NCI-H345 (cell line): ENCODE data around the gene FGFR2.
"Not testable (repeated sequence)": the region's sequence is repeated elsewhere in the genome, so short reads cannot be mapped to it uniquely, and the experiment has no call there.

Source experiments
- DNase-seq: peaks from one replicate; lab custom pipeline; 2025; lab: John Stamatoyannopoulos, UW

The FGFR2 gene

DNA sequence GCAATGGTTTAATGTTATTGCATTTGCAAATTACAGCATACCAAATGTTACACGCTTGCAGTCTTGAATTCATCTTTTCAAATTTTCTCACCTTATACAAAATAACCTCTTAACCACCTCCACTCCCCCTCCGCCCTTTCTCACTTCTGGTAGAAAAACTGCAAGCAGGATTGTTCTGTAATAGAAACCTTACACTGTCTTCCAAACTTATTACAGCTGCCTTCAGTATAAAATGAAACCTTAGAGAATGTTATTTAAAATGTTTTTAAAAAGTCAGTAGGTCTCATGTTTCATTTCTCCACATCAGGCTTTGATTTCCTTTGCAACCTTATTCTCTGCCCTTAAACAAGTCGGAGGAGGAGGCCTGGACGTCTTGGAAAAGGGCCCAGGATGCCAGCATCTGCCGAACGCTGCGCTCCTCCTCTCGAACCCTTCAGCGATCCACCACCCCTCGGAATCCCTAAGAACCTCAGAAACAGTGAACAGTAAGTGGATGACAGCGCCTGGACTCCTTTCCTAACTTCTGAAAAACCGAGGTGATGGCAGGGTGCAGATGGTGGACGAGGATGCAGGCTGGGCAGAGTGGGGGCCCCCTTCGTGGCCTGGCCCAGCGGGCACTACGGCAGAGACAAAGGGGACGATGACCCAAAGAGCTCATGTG, 74.0 kb downstream of the FGFR2 start:
- DNase-seq = no peak

DNA sequence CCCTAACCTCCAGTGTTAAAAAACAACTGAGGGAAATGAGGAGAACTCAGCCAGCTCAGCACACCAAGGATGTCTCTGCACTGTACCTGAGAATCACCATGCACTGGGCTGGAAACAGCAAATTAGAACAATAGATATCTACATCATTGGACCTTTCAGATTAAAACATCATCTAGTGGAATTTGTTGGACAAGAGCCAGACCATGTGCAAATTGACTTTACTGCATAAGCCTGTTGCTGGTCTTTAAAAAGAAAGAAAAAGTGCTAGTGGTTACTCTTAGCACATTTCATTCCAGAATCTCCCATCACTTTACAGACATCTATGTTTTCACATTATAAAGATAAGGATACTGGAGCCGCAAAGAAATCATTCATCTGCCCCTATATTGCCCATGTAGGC, 75.4 kb downstream of the FGFR2 start:
- DNase-seq = no peak

DNA sequence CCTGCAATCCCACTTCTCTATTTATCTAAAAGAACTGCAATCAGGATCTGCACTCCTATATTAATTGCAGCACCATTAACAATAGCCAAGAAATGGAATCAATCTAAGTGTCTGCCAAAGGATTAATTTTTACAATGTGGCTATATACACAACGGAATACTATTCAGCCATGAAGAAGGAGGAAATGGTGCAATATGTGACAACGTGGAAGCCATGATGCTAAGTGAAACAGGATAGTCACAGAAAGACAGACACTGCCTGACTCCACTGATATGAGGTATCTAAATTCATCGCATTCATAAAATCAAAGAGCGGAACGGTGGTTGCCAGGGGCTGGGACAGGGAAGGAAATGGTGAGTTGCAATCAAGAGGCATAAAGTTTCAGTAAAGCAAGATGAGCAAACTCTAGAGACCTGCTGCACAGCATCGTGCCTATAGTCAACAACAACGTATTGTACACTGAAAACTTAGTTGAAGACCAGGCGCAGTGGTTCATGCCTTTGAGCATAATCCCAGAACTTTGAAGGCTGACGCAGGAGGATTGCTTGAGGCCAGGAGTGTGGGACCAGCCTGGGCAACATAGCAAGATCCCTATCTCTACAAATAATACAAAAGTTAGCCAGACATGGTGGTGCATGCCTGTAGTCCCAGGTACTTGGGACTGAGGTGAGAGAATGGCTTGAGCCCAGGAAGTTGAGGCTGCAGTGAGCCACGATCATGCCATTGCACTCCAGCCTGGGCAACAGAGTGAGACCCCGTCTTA, 76.3 kb downstream of the FGFR2 start:
- no peak for DNase-seq

DNA sequence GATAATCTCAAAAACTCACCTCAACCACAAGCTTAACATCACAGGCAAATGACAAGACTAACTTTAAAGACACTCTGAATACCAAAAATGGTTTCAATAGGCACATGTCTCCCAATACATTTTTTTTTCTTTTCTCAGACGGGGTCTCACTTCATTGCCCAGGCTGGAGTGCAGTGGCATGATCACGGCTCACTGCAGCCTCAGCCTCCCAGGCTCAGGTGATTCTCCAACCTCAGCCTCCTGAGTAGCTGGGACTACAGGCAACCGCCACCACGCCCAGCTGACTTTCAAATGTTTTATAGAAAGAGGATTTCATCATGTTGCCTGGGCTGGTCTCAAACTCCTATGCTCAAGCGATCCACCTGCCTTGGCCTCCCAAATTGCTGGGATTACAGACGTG, 77.7 kb downstream of the FGFR2 start:
- DNase-seq = not testable (repeated sequence)

DNA sequence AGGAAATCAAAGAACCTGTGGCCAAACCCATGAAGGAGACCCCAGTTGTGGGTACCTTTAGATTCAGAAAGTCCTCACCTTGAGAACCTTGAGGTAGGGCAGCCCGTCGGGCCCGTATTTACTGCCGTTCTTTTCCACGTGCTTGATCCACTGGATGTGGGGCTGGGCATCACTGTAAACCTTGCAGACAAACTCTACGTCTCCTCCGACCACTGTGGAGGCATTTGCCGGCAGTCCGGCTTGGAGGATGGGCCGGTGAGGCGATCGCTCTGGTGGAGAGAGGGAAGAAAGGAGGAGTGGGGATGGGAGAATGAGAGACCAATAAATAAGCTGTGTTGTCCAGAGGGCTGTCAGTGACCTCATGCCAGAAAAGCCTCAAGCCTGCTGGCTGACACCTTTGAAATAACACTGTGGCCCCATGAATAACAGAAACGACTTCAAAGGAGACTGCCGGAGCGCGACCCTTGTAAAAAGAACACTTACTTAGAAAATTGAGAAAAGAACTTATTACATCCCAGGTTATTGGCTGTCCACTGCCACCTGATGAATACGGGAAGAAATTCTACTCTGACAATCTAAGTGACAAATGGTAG, 78.2 kb downstream of the FGFR2 start:
- DNase-seq = no peak

DNA sequence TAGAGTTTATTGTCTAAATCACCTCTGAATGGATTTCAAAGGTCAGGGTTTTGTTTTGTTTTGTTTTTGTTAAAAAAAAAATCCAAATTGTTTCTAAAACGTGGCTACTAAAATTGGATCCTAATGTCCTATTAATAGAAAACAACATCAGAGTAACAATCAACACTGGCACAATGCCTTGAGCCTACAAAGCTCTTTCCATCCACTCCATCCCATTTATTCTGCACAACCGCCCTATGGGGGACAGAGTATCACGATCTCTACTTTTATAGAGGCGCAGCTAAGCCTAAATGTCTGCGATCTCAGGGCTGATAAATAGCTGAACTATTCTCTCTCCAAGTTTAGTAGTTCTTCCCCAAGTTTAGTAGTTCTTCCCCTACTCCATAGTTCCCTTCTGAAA, 78.8 kb downstream of the FGFR2 start:
- DNase-seq = no peak

DNA sequence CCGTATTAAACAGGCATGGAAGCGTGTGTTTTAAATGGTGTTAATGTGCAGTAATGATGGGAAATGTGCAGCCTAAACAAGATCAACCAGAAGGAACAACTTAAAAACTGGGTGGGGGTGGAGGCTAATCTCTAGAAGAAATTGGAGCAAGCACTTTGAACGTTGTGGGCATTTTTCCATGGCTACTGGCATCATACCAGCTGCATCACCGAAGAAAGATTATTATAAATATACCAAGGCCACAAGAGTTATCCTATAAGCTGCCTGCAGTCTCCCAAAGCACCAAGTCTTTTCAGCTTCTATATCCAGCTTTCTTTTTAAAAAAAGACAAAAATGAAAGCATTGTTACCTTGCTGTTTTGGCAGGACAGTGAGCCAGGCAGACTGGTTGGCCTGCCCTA, 79.9 kb downstream of the FGFR2 start:
- no peak for DNase-seq

DNA sequence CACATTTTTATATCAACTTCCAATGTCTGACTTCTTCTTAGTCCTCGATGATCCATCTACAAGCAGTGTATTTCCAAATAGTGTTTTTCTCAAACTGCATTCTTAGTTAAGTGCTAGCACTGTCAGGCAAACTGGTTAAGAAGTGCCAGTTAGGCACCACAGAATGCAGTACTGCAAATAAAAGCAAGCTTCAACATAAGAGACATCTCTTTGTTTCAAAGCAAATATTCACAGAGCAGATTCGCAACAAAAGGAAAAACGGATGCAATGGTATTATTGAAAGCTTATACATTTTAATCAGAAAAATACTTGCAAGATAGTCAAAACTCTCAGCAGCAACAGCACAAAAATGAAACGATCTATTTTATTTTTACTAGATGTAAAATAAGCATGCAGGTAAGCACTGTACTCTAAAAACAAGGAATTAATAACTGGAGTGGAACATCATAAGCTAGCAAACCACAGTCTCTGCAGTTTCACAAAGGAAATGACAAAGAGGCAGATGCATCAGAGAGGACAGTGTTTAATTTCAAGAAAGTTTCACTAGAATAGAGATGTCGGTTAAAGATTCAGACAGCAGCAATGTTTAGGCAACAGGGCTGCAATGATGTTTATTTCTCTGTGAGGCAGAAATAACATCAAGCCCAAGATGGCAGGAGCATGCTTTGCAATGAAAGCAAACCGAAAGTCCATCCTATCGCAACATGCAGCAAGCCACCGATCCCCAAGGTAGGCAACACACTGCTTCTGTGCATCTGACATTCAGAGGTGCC, 82.0 kb downstream of the FGFR2 start:
- no peak for DNase-seq

DNA sequence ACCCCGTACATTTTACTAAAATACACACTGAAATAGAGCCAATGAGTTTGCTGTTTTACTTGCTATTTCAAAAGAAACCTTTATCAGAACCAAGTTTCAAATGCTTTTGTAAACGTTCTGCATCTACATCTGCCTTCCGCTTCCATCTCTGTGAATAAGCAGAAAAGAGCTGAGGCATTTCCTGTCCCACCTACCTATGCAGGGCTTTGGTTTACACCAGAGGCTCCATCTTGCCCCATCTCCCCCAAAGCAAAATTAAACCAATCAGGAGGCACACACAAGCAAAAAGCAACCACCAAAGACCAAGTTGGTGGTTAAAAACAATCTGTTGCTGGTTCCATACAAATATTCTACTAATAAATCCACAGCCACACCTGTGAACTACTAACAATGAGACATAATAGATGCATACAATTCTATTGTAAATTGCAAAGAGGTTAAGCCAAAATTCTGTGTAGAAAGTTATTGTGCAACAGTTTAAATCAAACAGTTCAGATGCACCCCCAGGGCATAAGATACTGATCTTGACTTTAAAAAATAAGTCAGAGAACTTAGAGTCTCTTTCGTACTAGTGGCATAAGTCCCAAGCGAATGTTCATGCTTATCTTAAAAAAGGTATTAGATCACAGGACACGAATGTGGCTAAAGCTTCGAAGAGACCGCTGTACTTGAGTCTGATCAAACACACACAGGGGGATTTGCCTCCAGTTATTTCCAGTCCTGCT, 83.9 kb downstream of the FGFR2 start:
- DNase-seq = no peak

DNA sequence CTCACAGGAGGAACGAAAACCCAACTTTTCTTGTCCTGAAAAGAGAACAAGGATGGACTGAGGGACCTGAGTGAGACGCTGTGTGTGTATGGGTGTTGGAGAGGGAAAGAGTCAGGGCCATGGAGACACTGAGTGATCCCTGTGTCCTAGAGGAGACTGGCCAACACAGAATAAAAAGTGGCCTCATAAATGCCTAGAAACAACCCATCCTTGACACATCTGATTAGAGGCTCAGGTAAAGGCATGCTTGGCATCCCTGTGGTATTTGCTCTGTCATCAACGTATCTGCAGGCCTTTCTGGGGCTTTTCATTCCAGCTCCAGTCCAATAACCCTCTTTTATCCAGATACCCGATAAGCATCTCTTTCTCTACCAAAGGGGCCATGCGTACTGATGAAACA, 86.3 kb downstream of the FGFR2 start:
- no peak for DNase-seq

DNA sequence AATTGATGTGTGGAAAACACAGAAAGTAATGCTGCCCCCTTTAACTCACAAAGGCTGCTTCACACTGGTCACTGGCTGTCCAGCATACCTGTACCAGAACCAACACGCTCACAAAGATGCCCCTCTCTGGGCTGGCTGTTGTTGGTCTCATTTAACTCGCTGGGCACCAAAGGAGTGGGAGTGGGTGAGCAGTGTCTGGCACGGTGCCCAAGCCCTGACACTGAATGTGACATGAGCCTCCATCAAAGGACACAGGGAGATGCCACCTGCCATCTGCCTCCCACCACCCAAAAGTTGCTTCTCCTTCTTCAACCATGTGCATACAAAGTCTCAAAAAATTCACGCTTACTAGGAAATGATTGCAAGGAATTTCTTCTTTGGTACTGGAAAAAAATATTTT, 86.8 kb downstream of the FGFR2 start:
- no peak for DNase-seq

DNA sequence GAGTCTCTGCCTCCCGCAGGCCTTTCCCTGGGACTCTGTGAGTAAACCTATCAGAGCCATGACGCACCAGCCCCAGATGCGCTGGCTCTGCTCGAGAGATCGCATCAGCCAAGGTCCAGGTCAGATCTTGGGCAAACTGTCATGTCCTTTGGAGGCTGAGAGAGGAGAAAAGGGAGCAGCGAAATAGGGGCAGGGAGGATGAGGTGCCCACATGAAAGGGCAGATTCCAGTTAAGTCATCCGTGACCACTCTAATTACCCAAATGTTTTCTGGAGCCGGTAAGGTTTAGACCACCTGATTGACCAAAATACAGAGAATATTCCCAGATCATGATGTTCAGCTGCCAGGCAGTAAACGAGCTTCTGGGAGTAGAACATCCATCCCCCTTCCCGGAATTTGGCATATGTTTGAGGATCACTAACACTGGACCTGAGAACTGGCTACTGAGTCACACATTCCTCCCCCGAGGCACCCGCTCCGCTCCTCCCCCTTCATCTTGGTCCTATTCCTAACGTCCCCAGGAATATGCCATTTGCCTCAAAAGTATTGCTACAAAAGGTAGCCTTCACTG, 88.0 kb downstream of the FGFR2 start:
- no peak for DNase-seq

DNA sequence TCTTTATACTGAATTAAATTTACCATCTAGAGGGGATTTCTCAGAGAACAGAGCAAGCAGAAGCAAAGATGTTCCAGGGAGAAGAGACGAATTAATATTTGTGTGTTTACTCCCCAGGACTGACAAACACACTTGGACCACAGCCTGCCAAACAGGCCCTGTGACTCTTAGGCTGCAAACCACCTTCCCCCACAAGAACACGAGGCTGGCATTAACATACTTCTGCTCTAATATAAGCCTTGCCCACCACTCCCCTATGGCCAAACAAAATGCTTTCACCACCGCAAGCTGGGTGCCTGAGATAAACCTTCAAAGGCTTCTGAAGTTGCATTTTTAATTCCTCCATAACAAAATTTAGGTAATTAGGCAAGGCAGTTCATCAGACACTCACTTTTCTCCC, 88.4 kb downstream of the FGFR2 start:
- no peak for DNase-seq

DNA sequence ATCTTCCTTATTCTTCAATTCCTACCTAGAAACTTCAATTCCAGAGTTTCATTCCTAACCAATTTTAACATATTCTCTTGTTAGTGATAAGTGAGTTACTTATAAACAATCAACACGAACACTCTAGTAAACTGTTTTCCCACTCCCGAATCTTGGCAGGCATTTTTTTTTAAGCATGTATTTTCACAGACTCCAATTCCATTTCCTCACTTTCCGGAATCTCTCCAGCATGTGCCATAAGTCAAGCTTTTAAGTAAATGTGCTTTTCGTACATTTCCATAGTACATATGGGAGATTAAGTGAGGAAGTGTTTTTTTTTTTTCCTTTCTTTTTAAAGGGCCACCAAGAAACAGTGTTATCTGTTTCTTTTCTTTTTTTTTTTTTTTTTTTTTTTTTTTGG, 89.1 kb downstream of the FGFR2 start:
- DNase-seq = no peak

DNA sequence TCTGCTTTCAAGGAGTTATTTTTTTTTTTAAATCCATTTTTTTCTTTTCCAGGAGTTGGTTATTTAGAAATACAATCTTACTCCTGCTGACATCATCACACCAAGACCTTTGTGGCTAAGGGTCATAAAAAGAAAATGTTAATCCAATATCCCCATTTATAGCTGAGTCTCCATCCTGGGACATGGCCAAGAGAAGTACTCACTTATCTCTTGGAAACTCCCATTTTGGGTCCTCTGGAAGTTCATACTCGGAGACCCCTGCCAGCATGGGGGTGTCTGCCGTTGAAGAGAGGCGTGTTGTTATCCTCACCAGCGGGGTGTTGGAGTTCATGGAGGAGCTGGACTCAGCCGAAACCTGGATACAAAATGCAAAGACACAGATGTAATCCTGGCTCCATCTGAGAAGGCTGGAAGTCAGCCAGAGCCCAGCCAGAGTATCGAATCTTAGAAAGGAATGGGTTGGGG, 94.6 kb downstream of the FGFR2 start:
- no peak for DNase-seq

DNA sequence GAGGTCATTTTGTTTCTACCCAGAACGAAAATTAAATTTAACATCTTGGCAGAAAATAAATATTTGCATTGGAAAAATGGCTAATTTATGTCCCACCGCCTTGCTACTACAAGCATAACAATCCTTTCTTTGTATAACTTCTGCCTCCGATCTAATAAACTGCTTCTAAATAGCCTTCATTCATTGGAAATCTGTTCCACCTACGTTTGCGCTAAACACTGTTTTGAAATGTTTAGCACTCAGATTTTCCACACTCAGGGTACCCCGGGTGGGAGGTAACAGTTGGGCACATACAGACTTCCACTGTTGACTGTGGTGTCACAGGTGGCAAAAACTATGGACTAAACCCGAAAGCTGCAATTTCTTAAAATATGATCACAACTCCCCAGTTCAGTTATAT, 96.4 kb downstream of the FGFR2 start:
- DNase-seq = no peak

DNA sequence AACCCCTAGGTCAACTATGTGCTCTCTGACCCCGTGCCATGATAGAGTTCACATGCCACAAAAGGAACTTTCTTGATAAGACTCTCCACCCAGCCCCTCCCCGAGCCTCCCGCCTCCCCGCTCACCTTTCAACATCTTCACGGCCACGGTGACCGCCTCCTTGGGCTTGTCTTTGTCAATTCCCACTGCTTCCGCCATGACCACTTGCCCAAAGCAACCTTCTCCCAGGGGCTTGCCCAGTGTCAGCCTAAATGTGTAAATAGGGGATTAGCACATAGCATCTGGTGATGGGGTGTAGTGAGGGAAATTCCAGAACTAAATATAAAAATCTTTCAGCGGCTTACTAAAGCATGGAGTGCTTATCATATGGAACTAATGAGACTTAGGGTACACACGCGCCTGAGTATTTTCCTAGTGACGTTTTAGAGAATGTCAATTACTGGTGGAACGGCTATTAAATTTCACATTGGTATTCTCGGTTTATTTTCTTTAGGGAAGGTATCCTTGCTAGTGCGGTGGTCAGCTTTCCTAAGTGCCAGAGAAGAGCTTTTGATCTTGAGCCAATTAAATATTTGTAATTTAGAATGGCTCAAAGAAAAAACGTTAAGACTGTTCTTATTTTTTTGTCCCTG, 97.4 kb downstream of the FGFR2 start:
- no peak for DNase-seq

DNA sequence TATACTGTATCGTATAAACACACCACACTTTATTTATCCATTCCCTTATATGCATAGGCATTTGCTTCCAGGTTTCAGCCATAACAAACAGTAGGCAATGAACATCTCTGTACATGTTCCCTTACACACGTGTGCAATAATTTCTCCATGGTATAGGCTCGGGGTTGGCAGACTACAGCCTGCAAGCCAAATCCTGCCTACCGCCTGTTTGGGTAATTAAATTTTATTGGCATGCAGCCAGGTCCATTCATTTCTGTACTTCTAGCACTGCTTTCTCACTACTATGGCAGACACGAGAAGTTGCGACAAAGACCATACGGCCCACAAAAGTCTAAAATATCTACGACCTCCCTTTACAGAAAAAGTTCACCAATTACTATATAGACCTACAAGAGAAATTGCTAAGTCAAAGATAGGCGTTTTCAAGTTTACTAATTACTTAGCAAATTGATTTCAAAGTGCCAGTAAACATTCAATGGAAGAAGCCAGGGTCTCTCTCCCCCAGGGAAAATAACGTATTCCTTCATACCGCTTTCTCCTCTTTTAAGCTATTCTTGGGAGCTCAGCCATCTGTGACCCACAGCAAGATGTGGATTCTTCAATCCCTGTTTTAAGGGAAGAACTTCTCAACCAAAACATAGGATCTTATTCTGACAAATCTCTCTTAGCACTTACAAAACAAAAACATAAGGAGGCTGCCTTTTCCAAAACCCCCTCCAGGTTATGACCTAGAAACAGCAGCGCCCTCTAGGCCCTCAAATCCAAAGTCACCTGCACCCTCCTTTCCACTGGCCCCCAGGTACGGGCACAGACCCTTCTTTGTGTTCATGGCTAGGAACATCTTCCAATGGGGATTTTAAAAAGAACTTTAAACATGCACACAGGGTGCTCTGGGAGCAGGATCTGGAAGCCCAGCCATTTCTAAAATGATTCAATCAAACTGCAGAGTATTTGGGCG, 100.5 kb downstream of the FGFR2 start:
- peak; percentile 70 for DNase-seq

DNA sequence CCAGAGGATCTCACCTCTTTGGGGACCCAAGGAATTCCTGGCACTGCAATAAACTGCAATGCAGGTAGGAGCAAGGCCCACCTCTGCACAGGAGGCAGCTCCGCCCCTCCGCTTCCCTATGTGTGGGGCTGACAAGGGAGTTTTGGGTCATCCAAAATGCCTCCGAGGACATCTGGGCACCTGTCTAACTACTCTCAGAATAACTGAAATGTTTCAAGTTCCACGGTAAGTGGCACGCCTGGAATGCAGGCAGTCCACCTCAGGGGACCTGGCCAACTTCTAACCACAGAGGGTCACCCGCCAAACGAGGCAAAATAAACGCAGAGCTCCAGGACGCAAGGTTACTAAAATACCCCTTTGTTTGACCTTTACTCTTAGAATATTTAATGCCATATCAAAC, 102.5 kb downstream of the FGFR2 start:
- DNase-seq = no peak

DNA sequence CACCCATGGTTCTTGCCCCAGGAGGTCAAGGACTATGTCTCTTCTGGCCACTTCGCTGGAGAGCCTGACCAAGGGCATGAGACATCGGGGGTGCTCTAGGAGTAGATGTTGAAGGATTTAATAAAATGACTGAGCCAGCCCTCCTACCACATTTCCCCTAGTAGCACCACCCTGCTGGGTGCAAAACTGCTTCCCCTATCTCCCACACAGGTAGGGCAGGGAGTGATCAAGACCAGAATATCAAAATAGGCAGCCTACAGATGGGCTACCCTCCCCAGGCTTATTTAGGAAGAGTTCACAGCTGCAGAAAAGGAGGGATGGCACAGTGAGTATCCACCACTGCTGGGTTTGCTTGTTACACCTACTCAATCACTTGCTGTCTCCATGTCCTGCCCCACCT, 103.9 kb downstream of the FGFR2 start:
- no peak for DNase-seq
